Type B pancreatic cell (in vitro differentiated cells): ENCODE data around the gene MYEF2. TPM values are rescaled to one million over a fixed set of nuclear protein-coding genes. Genes with fewer than 3 reads are reported as not detected.

Experiments
- DNase-seq: peaks from one replicate; pipeline ENCODE4 v3.0.0; 2021; ENCODE audit warnings: mixed read lengths; ENCODE audit not compliant: unreplicated experiment; ENCODE audit errors: extremely low spot score
- H3K27ac Mint-ChIP-seq: 2 replicates; pipeline ENCODE4 v1.8.0; 2021; ENCODE audit warnings: mild to moderate bottlenecking, mixed read lengths
- H3K27me3 Mint-ChIP-seq: 2 replicates; pipeline ENCODE4 v1.8.0; 2021; ENCODE audit warnings: mixed read lengths
- H3K36me3 Mint-ChIP-seq: 2 replicates; pipeline ENCODE4 v1.8.0; 2021; ENCODE audit warnings: mixed read lengths
- H3K4me1 Mint-ChIP-seq: one replicate; pipeline ENCODE4 v1.8.0; 2021; ENCODE audit warnings: mixed read lengths; ENCODE audit not compliant: unreplicated experiment
- H3K4me3 Mint-ChIP-seq: 2 replicates; pipeline ENCODE4 v1.8.0; 2021; ENCODE audit warnings: mild to moderate bottlenecking, mixed read lengths
- H3K9me3 Mint-ChIP-seq: 2 replicates; pipeline ENCODE4 v1.8.0; 2021; ENCODE audit warnings: mixed read lengths
- CTCF ChIP-seq: fragments of 200-600 bp; sonication (generic); conservative IDR thresholded peaks from 2 replicates; pipeline ENCODE4 v1.5.0; 2021; ENCODE audit warnings: antibody characterized with exemption, mild to moderate bottlenecking
- total RNA-seq: library from RNA; stranded (reverse); gene quantifications from 2 replicates; pipeline ENCODE4 v1.2.1, GENCODE V29; 2021; ENCODE audit warnings: low replicate concordance

MYEF2 gene
- total RNA-seq, 1 donor from 2014 or later: 50.4 TPM

GRCh38 chr15:48185529-48185928 is 7.4 kb upstream of the MYEF2 start:
- H3K27me3 Mint-ChIP-seq: no peaks in the 10 kb centered on the region
- no peak overlapping the region for H3K27ac Mint-ChIP-seq
- H3K4me3 Mint-ChIP-seq: no peak overlapping the region

GRCh38 chr15:48182749-48183148 is 4.7 kb upstream of the MYEF2 start:
- Mint-ChIP-seq H3K27me3 (no peaks in the 10 kb centered on the region), H3K4me1 (no peaks in the 10 kb centered on the region), H3K36me3 (no peaks in the 10 kb centered on the region), H3K9me3 (no peaks in the 10 kb centered on the region), H3K4me3 (no peak overlapping the region), H3K27ac (no peak overlapping the region)
- TF ChIP-seq CTCF: no peak
- no peak for DNase-seq

More at GRCh38 chr15:48185529-48185928, 7.4 kb upstream of the MYEF2 start:
- no peak for DNase-seq
- Mint-ChIP-seq H3K4me1 (no peaks in the 10 kb centered on the region), H3K9me3 (no peaks in the 10 kb centered on the region), H3K36me3 (no peaks in the 10 kb centered on the region)
- TF ChIP-seq CTCF: no peak

- H3K27me3 Mint-ChIP-seq: no peaks in the 10 kb centered on the region
- H3K9me3 Mint-ChIP-seq: peaks cover 7% of the 10 kb centered on the region
- no peak overlapping the region for H3K27ac Mint-ChIP-seq
- no peak for DNase-seq
- peak overlapping the region; percentile 79 for H3K4me3 Mint-ChIP-seq
- peaks cover 7% of the 10 kb centered on the region for H3K36me3 Mint-ChIP-seq
- no peak for TF ChIP-seq CTCF
- peaks cover 10% of the 10 kb centered on the region for H3K4me1 Mint-ChIP-seq
These were observed 495 bp upstream of the MYEF2 start for GRCh38 chr15:48178648-48178931.

- Mint-ChIP-seq H3K4me1 (peaks cover 10% of the 10 kb centered on the region), H3K27me3 (no peaks in the 10 kb centered on the region), H3K4me3 (peak overlapping the region; percentile 92), H3K36me3 (peaks cover 13% of the 10 kb centered on the region), H3K9me3 (peaks cover 18% of the 10 kb centered on the region), H3K27ac (peak overlapping the region; percentile 93)
- no peak for DNase-seq
- TF ChIP-seq CTCF: no peak
These were observed 721 bp downstream of the MYEF2 start for GRCh38 chr15:48177383-48177765.

- Mint-ChIP-seq H3K27ac (peak overlapping the region; percentile 93), H3K4me1 (peaks cover 10% of the 10 kb centered on the region), H3K4me3 (peak overlapping the region; percentile 92), H3K27me3 (no peaks in the 10 kb centered on the region), H3K9me3 (peaks cover 19% of the 10 kb centered on the region), H3K36me3 (peaks cover 13% of the 10 kb centered on the region)
- DNase-seq: no peak
- TF ChIP-seq CTCF: no peak
These were observed 1.1 kb downstream of the MYEF2 start for GRCh38 chr15:48176957-48177356.

- no peak for TF ChIP-seq CTCF
- peaks cover 13% of the 10 kb centered on the region for H3K36me3 Mint-ChIP-seq
- H3K27me3 Mint-ChIP-seq: no peaks in the 10 kb centered on the region
- no peak for DNase-seq
- H3K4me1 Mint-ChIP-seq: peaks cover 10% of the 10 kb centered on the region
- peak overlapping the region; percentile 92 for H3K4me3 Mint-ChIP-seq
- peaks cover 19% of the 10 kb centered on the region for H3K9me3 Mint-ChIP-seq
- H3K27ac Mint-ChIP-seq: no peak overlapping the region
These were observed 2.0 kb downstream of the MYEF2 start for GRCh38 chr15:48176112-48176511.
